MM.1S (cell line): ENCODE measurements around the gene YWHAG.
"Not testable (repeated sequence)": the region's sequence is repeated elsewhere in the genome, so short reads cannot be mapped to it uniquely, and the experiment has no call there.

ENCODE experiments used
- DNase-seq: peaks from one replicate; pipeline ENCODE4 v3.0.0-alpha.2; 2015
- H2AFZ ChIP-seq: fragments of 300-600 bp; sonication (generic); 2 replicates; pipeline ENCODE4 v1.6.0; 2016; ENCODE audit warnings: antibody characterized with exemption, low read length
- H3F3A ChIP-seq: fragments of 300-600 bp; sonication (generic); 2 replicates; pipeline ENCODE4 v1.6.1; 2016; ENCODE audit warnings: mild to moderate bottlenecking, antibody characterized with exemption, low read length, moderate library complexity, mixed read lengths; ENCODE audit not compliant: insufficient read depth
- H3K27ac ChIP-seq: fragments of 300-600 bp; sonication (generic); 2 replicates; pipeline ENCODE4 v1.5.1; 2016; ENCODE audit warnings: mild to moderate bottlenecking, low read length
- H3K27me3 ChIP-seq: fragments of 300-600 bp; sonication (generic); replicated peaks from 2 replicates; pipeline ENCODE4 v1.6.0; 2016; ENCODE audit warnings: low read length; ENCODE audit not compliant: insufficient read depth
- H3K36me3 ChIP-seq: fragments of 300-600 bp; sonication (generic); replicated peaks from 2 replicates; pipeline ENCODE4 v1.6.1; 2016; ENCODE audit warnings: mild to moderate bottlenecking, low read length, mixed read lengths; ENCODE audit not compliant: insufficient read depth
- H3K4me1 ChIP-seq: fragments of 300-600 bp; sonication (generic); 2 replicates; pipeline ENCODE4 v1.6.1; 2016; ENCODE audit warnings: low read length, mixed read lengths
- H3K4me2 ChIP-seq: fragments of 300-600 bp; sonication (generic); 2 replicates; pipeline ENCODE4 v1.6.0; 2016; ENCODE audit warnings: low read depth, low read length
- H3K4me3 ChIP-seq: fragments of 300-600 bp; sonication (generic); 2 replicates; pipeline ENCODE4 v1.5.1; 2016; ENCODE audit warnings: low read length, mixed read lengths
- H3K79me2 ChIP-seq: fragments of 300-600 bp; sonication (generic); 2 replicates; pipeline ENCODE4 v1.6.1; 2016; ENCODE audit warnings: mixed run types, low read length, mixed read lengths
- H3K9ac ChIP-seq: fragments of 300-600 bp; sonication (generic); 2 replicates; pipeline ENCODE4 v1.6.1; 2016; ENCODE audit warnings: low read length, mixed read lengths
- H3K9me2 ChIP-seq: fragments of 300-600 bp; sonication (generic); replicated peaks from 2 replicates; pipeline ENCODE4 v1.6.1; 2016; ENCODE audit warnings: mild to moderate bottlenecking, low read length, mixed read lengths; ENCODE audit not compliant: insufficient read depth
- H3K9me3 ChIP-seq: fragments of 300-600 bp; sonication (generic); replicated peaks from 2 replicates; pipeline ENCODE4 v1.6.1; 2016; ENCODE audit warnings: mild to moderate bottlenecking, low read length, mixed read lengths; ENCODE audit not compliant: insufficient read depth
- H4K20me1 ChIP-seq: fragments of 300-600 bp; sonication (generic); 2 replicates; pipeline ENCODE4 v1.6.1; 2016; ENCODE audit warnings: mild to moderate bottlenecking, low read length, moderate library complexity, mixed read lengths; ENCODE audit not compliant: insufficient read depth
- EZH2 ChIP-seq: fragments of 300-600 bp; sonication (generic); optimal IDR thresholded peaks from 2 replicates; pipeline ENCODE3; 2017; ENCODE audit warnings: low read depth, mild to moderate bottlenecking, antibody characterized with exemption, low read length, mixed read lengths
- EZH2phosphoT487 ChIP-seq: fragments of 300-600 bp; sonication (generic); IDR thresholded peaks from 2 replicates; pipeline ENCODE4 v1.6.1; 2018; ENCODE audit warnings: antibody characterized with exemption, low read length
- TF ChIP-seq, protein P1 (sequence below): fragments of 300-600 bp; sonication (generic); IDR thresholded peaks from 2 replicates; pipeline ENCODE4 v1.5.1; 2016; ENCODE audit warnings: antibody characterized with exemption, low read length, mixed read lengths

Gene YWHAG

DNA sequence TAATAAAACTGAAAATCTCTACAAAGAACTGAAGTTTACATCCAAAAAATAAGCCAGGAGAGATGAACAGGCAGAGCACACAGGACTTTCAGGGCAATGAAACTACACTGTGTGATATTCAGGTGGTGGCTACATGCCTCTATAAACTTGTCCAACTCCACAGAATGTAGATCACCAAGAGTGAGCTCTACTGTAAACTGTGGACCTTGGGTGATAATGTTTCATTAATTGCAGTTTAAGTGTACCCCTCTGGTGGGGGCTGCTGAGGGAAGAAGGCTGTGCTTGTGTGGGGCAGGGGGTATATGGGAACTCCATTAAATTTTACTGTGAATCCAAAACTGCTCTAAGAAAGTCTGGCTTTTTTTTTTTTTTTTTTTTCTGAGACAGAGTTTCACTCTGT, 22.7 kb downstream of the YWHAG start:
- Histone ChIP-seq H3K4me2 (no peak overlapping the region), H3K79me2 (peaks cover 100% of the 10 kb centered on the region)

DNA sequence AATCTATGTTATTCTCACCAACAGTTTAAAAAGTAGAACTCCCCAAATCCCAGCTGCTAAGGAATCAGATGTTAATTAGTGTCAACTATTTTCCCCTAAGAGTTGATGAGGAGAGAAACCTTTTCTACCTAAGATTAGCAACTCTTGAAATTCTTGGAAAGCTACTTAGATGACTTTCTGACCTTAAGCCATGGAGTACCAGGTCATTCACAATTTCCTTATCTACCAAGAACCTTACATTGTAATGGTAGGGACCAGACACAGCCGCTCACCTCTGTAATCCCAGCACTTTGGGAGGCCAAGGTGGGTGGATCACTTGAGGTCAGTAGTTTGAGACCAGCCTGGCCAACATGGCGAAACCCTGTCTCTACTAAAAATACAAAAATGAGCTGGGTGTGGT, 23.4 kb downstream of the YWHAG start:
- not testable (repeated sequence) for H3K4me2 ChIP-seq, H3K36me3 ChIP-seq, H3K27ac ChIP-seq, H3K9ac ChIP-seq, H3F3A ChIP-seq, H3K4me1 ChIP-seq, H2AFZ ChIP-seq, H3K4me3 ChIP-seq, H3K27me3 ChIP-seq, H3K9me2 ChIP-seq, DNase-seq, H3K9me3 ChIP-seq
- peaks cover 67% of the 10 kb centered on the region for H4K20me1 ChIP-seq
- peaks cover 100% of the 10 kb centered on the region for H3K79me2 ChIP-seq

More for the DNA sequence above, 22.7 kb downstream of the YWHAG start:
- no peaks in the 10 kb centered on the region for H3F3A ChIP-seq
- no peaks in the 10 kb centered on the region for H3K9me3 ChIP-seq
- H3K36me3 ChIP-seq = no peaks in the 10 kb centered on the region; the same call in 1 of the 2 replicates
- no peaks in the 10 kb centered on the region for H3K4me1 ChIP-seq
- no peaks in the 10 kb centered on the region for H3K27me3 ChIP-seq
- no peak overlapping the region for H3K27ac ChIP-seq
- TF ChIP-seq EZH2phosphoT487 (no peak), EZH2 (no peak)
- TF ChIP-seq, protein P1, sequence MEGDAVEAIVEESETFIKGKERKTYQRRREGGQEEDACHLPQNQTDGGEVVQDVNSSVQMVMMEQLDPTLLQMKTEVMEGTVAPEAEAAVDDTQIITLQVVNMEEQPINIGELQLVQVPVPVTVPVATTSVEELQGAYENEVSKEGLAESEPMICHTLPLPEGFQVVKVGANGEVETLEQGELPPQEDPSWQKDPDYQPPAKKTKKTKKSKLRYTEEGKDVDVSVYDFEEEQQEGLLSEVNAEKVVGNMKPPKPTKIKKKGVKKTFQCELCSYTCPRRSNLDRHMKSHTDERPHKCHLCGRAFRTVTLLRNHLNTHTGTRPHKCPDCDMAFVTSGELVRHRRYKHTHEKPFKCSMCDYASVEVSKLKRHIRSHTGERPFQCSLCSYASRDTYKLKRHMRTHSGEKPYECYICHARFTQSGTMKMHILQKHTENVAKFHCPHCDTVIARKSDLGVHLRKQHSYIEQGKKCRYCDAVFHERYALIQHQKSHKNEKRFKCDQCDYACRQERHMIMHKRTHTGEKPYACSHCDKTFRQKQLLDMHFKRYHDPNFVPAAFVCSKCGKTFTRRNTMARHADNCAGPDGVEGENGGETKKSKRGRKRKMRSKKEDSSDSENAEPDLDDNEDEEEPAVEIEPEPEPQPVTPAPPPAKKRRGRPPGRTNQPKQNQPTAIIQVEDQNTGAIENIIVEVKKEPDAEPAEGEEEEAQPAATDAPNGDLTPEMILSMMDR = no peak
- no peaks in the 10 kb centered on the region for H3K9me2 ChIP-seq
- no peak overlapping the region for H3K9ac ChIP-seq
- peaks cover 67% of the 10 kb centered on the region for H4K20me1 ChIP-seq
- H2AFZ ChIP-seq = no peak overlapping the region
- DNase-seq = no peak
- no peak overlapping the region for H3K4me3 ChIP-seq

DNA sequence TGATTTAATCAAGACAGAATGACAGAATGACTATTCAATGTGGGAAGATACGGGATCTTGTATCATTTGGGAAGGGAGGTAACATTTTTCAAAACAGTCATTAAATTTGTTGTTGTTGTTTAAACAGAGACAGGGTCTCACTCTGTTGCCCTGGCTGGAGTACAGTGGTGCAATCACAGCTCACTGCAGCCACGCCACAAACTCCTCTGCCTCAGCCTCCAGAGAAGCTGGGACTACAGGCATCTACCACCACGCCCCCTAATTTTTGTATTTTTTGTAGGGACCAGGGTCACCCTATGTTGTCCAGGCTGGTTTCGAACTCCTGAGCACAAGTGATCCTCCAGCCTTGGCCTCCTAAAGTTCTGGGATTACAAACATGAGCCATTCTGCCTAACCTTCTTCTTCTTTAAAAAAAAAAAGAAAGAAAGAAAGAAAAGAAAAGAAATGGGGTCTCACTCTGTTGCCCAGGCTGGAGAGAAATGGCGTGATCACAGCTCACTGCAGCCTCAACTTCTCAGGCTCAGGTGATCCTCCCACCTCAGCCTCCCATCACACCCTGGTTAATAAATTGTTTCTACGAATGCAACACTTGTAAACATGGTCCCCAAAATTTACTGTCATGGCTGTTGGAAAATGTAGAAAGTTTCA, 24.3 kb downstream of the YWHAG start:
- peaks cover 62% of the 10 kb centered on the region for H4K20me1 ChIP-seq
- H3K27ac ChIP-seq = no peak overlapping the region

More for the DNA sequence above, 24.3 kb downstream of the YWHAG start:
- H3K4me1 ChIP-seq = no peaks in the 10 kb centered on the region
- H3K79me2 ChIP-seq = peaks cover 100% of the 10 kb centered on the region
- TF ChIP-seq EZH2 = no peak
- TF ChIP-seq, protein P1 = no peak
- TF ChIP-seq EZH2phosphoT487 = no peak
- no peaks in the 10 kb centered on the region; the same call in 1 of the 2 replicates for H3K36me3 ChIP-seq
- H3K4me2 ChIP-seq = no peak overlapping the region
- H3K9me3 ChIP-seq = no peaks in the 10 kb centered on the region
- H3K27me3 ChIP-seq = no peaks in the 10 kb centered on the region
- H3F3A ChIP-seq = no peaks in the 10 kb centered on the region
- no peaks in the 10 kb centered on the region for H3K9me2 ChIP-seq
- no peak overlapping the region for H3K4me3 ChIP-seq
- H2AFZ ChIP-seq = no peak overlapping the region
- no peak overlapping the region for H3K9ac ChIP-seq
- DNase-seq = no peak
